Left cardiac atrium (tissue), 4 donors: ENCODE results near the gene CEBPA. TPM values are rescaled to one million over a fixed set of nuclear protein-coding genes. Genes with fewer than 3 reads are reported as not detected.
"Not testable (repeated sequence)": the region's sequence is repeated elsewhere in the genome, so short reads cannot be mapped to it uniquely, and the experiment has no call there.

ENCODE experiments used
- ATAC-seq, 2 donors: fragments of 200-7000 bp; cut with Tn5 transposase; one replicate each; pipeline ENCODE4 v1.9.1; 2020; ENCODE audit warnings: mild to moderate bottlenecking in 2 of 2, moderate library complexity in 2 of 2
- DNase-seq: peaks from one replicate; pipeline ENCODE4 v3.0.0-alpha.2; 2020
- intact Hi-C, 2 donors: fragments of 100-400 bp; cut with DNase I; formaldehyde crosslinking; loops; one replicate each; pipeline versions ENCODE4 v1.14.1 to v1.15.1; 2022 to 2023
- total RNA-seq, 2 donors: library from RNA; stranded (reverse); fragmentation: NEBNext Ultra II Directional; extraction: Animal tissue kit (Norgen Biotek cat#: 25700); gene quantifications; one replicate each; pipeline ENCODE4 v1.2.1, GENCODE V29; 2021
- donor health status: DM: no; HTN: yes; CAD: no.
- donor health status: DM: no; HTN: yes; CAD: no; lungs with severe emphysema.
- donor health status: DM: yes; HTN: yes; CAD: no.
- donor health status: Dilated cardiomyopathy.

Gene CEBPA
- total RNA-seq, 2 donors from 2014 or later: 21.0 to 41.8 TPM

- DNase-seq: no peak
- intact Hi-C loops: loop anchor here (10.0 kb wide), 2 partner anchors 61 to 101 kb away; no protein-coding TSS in a partner anchor
- peak in 1 of 2 donors; percentile 2 for ATAC-seq
Measured at GRCh38 chr19:33303791-33304345, 1.5 kb upstream of the CEBPA start.

DNA sequence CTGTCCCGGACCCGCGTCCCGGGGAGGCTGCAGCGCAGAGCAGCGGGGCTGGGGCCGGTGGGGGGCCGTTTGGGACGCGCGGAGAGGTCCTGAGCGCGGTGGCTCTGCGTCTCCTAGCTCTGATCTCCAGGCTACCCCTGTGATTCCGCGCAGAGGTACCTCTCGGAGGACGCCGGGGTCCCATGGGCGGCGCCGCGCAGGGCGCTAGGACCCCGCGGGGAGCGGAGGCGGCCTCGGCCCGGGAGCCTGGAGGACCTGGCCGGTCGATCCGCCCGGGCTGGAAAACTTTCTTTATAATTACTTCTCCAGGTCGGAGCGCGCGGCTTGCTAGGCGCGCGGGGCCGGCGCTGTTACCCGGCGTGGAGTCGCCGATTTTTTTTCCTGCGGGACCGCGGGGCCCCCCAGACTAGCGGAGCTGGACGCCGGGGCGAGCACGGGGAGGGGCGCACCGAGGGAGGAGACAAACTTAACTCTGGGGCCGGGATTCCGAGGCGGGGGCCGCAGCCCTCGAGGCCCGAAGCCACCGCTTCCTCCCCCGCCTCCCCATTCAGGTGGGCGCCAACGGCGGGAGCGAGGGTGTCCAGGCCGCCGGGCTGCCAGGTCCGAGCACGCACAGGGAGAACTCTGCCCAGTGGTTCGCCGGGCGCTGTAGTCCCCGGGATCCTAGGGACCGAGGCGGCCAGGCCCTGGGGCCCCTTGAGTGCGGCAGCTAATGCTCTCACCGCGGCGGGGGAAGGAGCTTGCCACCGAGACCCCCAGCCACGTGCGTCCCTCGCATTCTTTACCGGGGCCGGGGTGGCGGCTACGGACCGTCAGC is 848 bp upstream of the CEBPA start:
- peak; percentile 34 to 71 for ATAC-seq
- intact Hi-C loops: loop anchor here (10.0 kb wide), 2 partner anchors 62 to 102 kb away; no protein-coding TSS in a partner anchor
- DNase-seq: peak; percentile 50

DNA sequence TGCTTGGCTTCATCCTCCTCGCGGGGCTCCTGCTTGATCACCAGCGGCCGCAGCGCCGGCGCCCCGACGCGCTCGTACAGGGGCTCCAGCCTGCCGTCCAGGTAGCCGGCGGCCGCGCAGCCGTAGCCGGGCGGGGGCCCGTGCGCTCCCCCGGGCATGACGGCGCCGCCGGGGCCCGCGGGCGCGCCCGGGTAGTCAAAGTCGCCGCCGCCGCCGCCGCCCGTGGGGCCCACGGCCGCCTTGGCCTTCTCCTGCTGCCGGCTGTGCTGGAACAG is 497 bp downstream of the CEBPA start:
- intact Hi-C loops: loop anchor here (10.0 kb wide), 2 partner anchors 63 to 103 kb away; no protein-coding TSS in a partner anchor
- DNase-seq (no peak), ATAC-seq (no peak)

- no peak for ATAC-seq
- intact Hi-C loops: loop anchor here (10.0 kb wide), 2 partner anchors 63 to 103 kb away; no protein-coding TSS in a partner anchor
- DNase-seq: no peak
Measured at GRCh38 chr19:33301144-33301899, 1.0 kb downstream of the CEBPA start.

- intact Hi-C loops: loop anchor here (10.0 kb wide), 2 partner anchors 64 to 104 kb away; no protein-coding TSS in a partner anchor
- DNase-seq (no peak), ATAC-seq (no peak)
Measured at GRCh38 chr19:33300894-33301143, 1.5 kb downstream of the CEBPA start.

DNA sequence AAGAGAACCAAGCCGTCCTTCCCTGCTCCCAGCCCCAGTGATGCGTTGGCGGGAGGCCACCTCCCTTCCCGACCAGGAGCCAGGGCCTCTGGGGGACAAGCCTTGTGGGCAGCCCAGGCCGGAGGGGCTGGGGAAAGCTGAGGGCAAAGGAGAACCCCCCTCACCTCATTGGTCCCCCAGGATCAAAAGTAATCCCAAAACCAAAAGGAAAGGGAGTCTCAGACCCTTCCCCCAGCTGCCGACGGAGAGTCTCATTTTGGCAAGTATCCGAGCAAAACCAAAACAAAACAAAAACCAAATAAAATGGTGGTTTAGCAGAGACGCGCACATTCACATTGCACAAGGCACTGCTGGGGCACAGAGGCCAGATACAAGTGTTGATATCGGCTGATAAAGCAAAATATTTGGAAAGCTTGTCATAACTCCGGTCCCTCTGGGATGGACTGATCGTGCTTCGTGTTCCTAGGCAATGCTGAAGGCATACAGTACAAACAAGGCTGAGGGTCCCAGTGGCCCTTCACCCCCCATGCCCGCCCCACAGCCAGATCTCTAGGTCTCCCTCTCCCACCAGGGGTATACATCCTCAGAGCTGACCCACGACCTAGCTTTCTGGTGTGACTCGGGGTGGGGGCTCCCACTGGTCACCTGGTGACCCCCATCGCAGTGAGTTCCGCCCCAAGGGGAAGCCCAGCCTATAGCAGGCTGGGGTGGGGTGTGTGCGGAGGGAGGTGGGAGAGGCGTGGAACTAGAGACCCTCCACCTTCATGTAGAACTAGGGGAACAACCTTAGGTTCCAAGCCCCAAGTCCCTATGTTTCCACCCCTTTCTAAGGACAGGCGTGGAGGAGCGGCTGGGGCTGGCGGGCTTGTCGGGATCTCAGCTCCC is 2.1 kb downstream of the CEBPA start:
- DNase-seq (no peak), ATAC-seq (no peak)
- intact Hi-C loops: loop anchor here (10.0 kb wide), 2 partner anchors 65 to 105 kb away; no protein-coding TSS in a partner anchor

DNA sequence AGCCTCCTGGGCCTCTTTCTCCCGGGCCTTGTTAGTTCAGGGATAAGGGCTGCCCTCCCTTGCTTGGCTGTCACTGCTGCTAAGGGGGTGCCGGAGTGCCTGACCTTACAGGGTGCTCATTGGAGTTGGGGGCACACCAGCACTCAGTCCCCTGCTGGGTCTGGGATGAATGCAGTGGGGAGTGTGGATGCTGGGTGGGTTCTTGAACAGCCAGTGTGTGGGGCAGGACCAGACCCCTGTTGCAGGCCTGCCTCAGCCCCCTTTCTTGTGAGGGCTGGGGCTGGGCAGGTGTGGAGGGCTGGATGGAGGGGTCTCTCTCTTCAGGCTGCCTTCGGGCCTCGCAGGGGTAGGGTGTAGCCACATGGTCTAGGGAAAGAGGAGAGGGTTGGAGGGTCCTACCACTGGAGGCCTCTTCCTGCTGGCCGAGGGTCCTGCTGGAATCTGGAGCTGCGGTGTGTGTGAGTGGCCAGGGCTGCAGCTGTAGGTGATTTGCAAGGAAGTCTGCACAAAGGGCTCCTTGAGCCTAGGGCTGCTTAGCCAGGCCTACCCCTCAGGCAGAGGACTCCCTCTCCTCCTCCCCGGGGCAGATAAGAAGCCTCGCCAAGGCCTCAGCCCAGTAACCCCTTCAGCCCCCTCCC is 3.2 kb downstream of the CEBPA start:
- ATAC-seq: no peak
- DNase-seq: no peak
- intact Hi-C loops: no loop called here

GRCh38 chr19:33298146-33298911 is 4.0 kb downstream of the CEBPA start:
- intact Hi-C loops: no loop called here
- DNase-seq (no peak), ATAC-seq (peak in 1 of 2 donors; percentile 2)

GRCh38 chr19:33297401-33298145 is 4.8 kb downstream of the CEBPA start:
- no peak for ATAC-seq
- no peak for DNase-seq
- intact Hi-C loops: no loop called here

GRCh38 chr19:33296488-33296971 is 5.8 kb downstream of the CEBPA start:
- ATAC-seq (no peak), DNase-seq (no peak)
- intact Hi-C loops: no loop called here

- intact Hi-C loops: no loop called here
- DNase-seq (no peak), ATAC-seq (no peak)
Measured at GRCh38 chr19:33295621-33296487, 6.5 kb downstream of the CEBPA start.

DNA sequence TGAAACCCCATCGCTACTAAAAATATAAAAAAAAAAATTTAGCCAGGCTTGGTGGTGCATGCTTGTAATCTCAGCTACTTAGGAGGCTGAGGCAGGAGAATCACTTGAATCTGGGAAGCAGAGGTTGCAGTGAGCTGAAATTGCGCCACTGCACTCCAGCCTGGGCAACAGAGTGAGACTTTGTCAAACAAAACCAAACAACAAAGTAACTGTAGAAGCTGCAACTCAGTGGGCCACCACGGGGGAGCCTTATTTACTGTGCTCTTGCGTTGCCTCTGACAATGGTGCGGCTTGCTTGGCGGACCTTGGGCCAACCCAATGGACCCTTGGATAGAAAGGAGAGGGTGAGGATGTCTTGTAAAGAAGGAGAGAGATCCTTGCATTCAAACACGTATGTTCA is 7.3 kb downstream of the CEBPA start:
- intact Hi-C loops, ATAC-seq, DNase-seq: not testable (repeated sequence)

- ATAC-seq (no peak), DNase-seq (no peak)
- intact Hi-C loops: no loop called here
Measured at GRCh38 chr19:33294058-33294798, 8.1 kb downstream of the CEBPA start.

- no peak for DNase-seq
Measured at GRCh38 chr19:33293255-33294057, 8.9 kb downstream of the CEBPA start.

More at GRCh38 chr19:33293255-33294057, 8.9 kb downstream of the CEBPA start:
- intact Hi-C loops: no loop called here
- peak; percentile 32 to 68 for ATAC-seq
